HG02852 (cell line): ENCODE measurements around the gene DENND4A.
A peak's percentile ranks its signal among the peaks of the same experiment; 100 is the strongest.
"Not testable (repeated sequence)": the region's sequence is repeated elsewhere in the genome, so short reads cannot be mapped to it uniquely, and the experiment has no call there.

Source experiments
- ATAC-seq: cut with Tn5 transposase; IDR thresholded peaks from one replicate; pipeline ENCODE4 v1.9.1; 2021; ENCODE audit warnings: mild to moderate bottlenecking, moderate library complexity; ENCODE audit not compliant: unreplicated experiment

Gene DENND4A

DNA sequence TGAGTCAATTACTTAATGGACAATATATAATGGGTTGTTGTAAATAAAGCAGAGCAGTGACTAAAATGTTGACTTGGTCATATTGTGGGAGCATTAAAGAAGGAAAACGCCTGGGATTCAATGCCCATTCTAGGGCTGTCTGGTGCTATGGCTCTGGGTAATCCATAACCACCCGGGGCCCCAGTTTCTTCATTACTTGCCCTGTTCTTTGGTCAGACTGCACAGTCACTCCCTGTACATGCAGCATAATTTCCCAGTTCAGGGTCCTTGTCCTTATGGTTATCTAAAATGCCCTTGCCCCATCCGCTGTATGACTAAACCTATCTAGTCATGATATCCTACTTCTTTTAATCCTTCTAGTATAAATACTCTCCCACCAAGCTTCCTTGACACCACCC is 27.5 kb upstream of the DENND4A start:
- no peak for ATAC-seq

DNA sequence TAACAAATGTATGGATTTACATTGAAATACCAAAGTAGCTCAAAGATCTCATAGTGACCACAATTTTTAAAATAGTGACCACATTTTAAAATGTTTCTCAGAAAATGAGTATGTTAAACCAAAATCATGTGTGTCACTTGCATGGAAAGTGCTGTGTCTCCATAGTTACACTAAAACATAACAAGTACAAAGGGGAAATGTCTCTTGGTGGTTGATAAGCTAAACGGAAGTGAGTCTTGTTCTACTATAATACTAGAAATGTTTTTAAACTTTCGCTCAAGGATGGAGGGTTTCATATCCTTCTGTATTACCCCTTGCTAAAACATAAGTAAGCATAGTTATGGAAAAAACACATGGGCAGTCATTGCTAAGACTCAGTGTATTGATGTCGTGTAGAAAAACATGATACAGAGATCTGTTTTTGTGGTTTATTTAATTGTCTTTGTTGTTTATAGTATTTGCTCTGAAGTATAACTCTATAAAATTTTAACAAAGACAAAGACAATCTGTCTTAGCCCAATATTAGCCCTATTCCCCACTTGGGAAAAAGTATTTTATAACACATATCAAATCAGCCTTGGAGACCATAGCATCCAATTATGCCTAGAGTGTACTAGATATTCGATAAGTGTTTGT is 27.0 kb upstream of the DENND4A start:
- ATAC-seq = peak; percentile 68

DNA sequence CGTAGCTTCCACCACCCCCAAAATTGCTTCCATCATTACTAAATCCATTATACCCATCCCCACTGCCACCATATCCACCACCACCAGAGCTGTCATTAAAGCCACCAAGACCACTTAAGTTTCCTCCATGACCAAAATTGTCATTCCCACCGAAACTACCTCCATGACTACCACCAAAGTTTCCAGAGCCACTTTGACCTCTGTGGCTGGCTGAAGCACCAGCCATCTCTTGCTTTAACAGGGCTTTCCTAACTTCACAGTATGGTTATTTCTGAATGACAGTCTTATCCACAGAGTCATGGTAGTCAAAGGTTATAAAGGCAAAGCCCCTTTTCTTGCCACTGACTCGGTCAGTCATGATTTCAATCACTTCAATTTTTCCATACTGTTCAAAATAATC is 24.3 kb upstream of the DENND4A start:
- ATAC-seq = no peak

DNA sequence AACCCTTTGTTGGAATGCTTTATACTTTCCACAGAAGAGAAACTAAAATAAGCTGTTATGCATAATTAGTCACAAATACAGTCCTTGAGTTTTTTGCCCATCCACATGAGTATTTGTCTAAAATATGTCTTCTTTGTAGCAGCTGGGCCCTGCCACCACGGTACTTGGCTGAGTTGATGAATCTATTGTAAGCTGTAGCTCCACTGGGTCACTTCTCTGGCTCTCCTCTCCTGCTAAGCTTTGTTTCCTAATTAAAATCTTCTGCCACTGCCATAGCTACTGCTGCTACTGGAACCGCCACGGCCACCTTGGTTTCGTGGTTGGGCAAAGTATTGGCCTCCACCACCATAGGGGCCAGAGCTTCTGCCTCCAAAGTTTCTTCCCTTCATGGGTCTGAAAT is 23.9 kb upstream of the DENND4A start:
- ATAC-seq = not testable (repeated sequence)

DNA sequence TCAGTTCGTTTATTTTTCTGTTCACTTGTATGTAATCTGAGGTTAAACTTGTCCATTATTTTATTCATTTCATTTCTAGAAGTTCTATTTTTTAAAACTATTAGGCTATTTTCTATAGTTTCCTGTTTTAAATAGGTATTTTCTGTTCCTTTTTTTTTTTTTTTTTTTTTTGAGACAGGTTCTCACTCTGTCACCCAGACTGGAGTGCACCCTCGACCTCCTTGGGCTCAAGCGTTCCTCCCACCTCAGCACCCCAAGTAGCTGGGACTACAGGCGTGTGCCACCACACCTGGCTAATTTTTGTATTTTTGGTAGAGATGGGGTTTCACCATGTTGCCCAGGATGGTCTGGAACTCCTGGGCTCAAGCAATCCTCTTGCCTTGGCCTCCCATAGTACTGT is 22.2 kb upstream of the DENND4A start:
- ATAC-seq = not testable (repeated sequence)

DNA sequence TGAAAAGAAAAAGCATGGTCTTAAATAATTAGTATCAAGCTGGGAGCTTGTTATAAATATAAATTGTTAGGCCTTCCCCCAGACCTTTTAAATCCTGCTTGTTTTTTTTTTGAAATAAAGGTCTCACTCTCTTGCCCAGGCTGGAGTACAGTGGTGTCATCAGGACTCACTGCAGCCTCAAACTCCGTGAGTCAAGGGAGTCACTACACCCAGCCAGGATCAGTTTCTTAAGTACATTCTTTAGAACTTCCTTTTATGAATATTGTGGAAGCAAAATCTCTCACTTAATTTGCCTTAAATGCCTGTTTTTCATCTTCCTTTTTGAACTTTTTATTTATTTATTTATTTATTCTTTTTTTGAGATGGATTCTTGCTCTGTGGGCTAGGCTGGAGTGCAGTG is 20.8 kb upstream of the DENND4A start:
- no peak for ATAC-seq

DNA sequence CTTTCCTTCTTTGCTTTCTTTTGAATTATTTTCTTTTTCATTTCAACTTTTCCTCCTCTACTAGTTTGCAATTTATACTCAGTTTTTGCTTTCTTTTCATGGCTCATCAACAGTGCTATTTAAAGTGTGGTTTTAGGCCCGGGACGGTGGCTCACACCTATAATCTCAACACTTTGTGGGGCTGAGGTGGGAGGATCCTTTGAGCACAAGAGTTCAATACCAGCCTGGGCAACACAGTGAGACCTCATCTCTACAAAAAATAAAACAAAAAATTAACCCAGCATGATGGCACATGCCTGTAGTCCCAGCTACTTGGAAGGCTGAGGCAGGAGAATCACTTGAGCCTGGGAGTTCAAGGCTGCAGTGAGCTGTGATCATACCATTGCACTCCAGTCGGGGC is 20.4 kb upstream of the DENND4A start:
- ATAC-seq = no peak

DNA sequence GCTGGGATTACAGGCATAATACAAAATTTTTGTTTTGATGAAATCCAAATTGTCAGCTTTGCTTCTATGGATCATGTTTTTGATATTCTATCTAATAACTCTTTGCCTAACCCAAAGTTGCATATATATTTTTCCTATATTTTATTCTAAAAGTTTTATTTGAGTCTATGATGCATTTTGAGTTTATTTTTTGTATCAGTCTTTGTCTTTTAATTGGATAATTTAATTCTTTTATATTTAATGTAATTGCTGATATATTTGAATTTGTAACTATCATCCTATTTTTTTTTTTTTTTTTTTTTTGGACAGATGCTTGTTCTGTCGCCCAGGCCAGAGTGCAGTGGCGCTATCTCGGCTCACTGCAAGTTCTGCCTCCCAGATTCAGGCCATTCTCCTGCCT is 19.7 kb upstream of the DENND4A start:
- no peak for ATAC-seq

DNA sequence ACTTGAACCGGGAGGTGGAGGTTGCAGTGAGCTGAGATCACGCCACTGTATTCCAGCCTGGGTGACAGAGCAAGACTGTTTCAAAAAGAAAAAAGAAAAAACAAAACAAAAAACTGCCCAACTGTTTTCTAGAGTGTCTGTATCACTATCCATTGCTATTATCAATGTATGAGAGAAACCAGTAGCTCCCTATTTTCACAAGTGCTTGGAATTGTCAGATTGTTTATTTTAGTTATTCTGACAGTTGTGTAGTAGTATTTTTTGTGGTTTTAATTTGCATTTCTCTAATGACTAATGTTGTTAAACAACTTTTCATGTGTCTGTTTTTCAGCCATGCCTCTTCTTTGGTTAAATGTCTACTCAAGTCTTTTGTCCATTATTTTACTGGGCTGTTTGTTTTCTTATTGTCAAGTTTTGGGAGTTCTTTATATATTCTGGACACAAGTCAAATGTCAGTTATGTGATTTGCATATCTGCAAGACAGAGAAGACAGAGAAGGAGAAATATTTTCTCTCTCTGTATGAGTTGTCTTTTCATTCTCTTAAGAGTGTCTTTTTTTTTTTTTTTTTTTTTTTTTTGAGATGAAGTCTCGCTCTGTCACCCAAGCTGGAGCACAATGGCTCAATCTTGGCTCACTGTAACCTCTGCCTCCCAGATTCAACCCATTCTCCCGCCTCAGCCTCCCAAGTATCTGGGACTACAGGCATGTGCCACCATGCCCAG is 19.1 kb upstream of the DENND4A start:
- ATAC-seq = not testable (repeated sequence)

DNA sequence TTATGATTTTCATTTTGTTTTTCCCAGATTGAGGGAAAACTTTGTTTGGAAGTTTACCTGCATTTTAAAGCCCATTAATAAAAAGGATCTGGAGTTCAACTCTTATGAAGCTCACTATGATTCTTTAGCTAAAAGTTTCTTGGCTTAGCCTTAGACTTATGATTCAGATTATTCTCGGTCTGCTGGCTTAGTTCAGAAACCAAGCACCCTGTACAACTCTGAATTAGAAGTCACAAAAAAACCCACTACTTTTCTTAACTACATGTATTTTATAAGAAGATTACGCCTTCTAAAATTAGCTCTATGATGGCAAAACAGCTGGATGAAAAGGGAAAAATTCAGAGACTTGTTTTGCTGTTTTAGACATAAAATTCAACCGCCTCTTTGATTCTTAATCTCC is 14.3 kb upstream of the DENND4A start:
- no peak for ATAC-seq

DNA sequence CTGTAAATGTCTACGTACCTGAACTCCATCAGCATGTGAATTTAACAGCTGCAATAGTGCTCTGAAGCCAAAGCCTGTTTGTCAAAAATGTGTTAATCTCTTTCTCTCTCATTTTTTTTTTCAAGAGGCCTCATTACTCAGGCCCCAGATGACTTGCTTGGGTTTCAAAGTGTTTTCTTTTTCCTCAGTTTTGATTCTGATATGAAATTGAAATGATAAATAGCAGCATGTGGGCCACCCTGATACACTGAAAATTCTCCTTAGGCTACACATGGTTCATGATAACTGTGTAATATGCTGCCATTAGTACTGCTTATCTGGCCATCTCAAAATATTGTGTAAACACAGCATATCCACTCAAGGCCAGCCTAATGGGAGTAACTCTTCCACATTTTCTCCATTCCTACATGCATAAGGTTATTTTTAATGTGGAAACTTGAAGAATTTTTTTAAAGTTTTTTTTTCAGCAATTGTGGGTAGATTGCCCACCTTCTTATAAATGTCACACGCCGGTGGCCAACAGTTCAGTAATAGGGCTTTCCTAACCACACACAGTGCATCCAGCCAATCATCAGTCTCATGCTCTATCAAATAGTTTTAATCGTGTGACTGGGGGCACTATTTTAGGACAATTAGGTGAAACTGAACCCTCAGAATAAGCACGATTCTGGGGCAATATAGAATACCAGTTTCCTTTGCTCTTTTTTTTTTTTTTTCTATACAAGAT is 13.1 kb upstream of the DENND4A start:
- ATAC-seq = no peak

DNA sequence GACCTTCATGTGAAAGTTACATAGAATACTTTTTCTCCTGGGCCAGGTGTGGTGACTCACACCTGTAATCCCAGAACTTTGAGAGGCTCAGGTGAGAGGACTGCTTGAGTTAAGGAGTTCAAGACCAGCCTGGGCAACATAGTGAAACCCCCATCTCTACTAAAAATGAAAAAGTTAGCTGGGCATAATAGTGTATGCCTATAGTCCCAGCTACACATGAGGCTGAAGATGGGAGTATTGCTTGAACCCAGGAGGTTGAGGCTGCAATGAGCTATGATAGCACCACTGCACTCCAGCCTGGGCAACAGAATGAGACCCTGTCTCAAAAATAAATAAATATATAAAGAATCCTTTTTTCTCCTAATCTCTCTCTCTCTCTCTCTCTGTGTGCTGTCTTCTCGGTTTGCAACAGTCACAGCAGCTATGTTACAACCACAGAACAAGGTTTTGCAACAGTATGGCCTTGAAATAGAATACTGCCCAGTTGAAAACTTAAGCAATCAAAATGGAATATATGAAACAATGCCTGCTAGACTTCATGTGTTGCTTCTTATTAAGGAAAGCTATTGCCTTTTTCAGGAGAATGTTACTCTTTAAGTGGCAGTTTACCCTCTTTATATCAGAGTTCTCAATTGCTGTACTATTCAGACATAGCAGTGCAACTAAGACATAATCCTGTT is 12.3 kb upstream of the DENND4A start:
- no peak for ATAC-seq

DNA sequence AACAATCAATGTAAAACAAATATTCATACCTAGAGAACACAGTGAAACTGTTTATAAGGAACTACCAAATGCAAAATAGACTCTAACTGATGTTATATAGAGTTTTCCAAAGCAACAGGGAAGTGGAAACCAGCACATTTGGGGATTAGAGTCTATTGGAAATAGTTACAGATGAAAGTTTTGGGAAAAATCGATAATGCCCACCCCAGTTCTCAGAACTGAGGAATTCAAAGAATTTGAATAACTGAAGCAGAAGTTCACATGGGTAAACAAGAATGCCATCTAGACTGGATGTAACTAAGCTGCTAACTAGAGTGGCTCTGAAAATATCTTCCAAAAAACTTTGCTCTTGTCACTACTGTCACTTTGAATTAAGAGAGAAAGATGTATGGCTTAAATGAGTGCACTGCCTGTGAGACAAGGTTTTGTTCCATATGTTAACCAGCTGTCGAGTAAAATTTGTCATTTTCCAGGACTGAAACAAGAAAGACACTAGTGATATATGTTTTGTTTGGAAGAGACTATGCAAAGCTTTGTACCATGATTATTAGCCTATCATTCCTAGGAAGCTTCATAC is 9.2 kb upstream of the DENND4A start:
- no peak for ATAC-seq

DNA sequence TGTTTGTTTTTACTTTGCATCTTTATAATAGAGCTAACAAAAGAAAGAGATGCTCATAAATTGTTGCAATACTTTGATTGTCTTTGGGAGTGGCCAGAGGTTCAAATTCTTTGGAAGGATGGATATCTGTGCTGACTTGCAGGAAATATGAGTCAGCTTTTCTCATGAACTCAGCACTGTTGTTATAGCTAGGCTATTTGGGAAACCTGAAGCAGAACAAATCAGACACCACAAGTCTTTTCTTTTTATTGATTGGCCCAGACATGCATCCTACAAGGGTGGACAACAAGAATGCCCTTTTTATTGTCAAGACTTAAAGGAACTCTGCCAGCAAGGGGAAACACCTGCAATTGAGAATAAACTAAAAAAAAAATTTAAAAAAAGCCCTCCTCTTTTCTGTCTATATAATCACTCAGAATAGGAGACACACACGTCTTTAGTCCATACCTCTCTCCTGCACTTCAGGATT is 4.6 kb upstream of the DENND4A start:
- no peak for ATAC-seq

DNA sequence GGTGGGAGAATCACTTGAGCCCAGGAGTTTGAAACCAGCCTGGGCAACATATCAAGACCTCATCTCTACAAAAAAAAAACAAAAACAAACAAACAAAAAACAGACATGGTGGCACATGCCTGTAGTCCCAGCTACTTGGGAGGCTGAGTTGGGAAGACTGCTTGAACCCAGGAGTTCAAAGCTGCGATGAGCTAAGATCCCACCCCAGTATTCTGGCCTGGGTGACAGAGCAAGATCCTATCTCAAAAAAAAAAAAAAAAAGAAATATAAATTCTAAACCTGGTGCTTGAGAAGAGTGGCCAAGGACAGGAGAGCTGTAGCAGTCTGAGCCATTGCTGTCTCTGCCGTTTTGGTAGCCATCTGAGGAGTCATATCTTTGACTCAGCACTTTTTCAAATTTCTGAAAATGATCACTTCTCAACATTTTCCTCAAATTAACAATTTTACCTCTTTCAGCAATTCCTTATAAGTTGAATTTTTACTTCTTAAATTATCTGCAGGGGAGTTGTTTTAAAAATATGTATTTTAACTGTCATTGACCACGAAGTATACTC is 3.6 kb upstream of the DENND4A start:
- no peak for ATAC-seq

DNA sequence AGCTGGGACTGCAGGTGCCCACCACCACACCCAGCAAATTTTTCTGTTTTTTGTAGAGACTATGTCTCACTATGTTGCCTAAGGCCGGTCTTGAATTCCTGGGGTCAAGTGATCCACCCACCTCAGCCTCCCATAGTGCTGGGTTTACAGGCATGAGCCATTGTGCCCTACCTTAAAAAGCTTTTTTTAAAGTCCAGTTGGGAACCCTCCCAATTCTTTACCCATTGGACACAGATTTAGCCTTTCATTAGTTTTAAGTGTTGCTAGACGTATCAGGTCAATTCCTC is 1.7 kb upstream of the DENND4A start:
- no peak for ATAC-seq

DNA sequence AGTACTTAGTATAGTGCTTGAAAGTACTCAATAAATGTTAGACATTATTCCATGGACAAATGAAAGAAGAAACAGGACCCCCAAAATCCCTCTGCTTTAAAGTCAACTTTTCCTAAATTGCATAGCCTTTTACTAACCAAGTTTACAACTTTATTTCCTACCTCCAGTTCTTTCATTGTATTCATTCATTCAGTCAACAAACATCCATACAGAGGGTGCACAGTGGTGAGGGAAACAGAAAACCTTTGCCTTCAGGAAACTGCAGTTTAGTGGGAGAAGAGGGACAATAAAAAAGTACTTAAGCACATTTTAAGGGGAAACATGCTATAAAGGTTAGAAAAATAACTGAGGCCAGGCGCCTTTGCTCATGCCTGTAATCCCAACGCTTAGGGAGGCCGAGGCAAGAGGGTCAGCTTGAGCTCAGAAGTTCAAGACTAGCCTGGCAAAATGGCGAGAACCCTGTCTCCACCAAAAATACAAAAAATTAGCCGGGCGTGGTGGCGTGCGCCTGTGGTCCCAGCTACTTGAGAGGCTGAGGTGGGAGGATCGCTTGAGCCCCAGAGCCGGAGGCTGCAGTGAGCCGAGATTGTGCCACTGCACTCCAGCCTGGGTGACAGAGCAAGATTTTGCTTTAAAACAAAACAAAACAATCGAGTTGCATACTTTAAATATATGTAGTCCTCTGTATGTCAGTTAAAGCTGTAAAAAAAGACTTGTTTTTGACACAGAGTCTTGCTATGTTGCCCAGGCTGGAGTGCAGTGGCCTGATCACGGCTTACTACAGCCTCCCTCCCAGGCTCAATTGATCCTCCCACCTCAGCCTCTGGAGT is 1.1 kb upstream of the DENND4A start:
- ATAC-seq = no peak

DNA sequence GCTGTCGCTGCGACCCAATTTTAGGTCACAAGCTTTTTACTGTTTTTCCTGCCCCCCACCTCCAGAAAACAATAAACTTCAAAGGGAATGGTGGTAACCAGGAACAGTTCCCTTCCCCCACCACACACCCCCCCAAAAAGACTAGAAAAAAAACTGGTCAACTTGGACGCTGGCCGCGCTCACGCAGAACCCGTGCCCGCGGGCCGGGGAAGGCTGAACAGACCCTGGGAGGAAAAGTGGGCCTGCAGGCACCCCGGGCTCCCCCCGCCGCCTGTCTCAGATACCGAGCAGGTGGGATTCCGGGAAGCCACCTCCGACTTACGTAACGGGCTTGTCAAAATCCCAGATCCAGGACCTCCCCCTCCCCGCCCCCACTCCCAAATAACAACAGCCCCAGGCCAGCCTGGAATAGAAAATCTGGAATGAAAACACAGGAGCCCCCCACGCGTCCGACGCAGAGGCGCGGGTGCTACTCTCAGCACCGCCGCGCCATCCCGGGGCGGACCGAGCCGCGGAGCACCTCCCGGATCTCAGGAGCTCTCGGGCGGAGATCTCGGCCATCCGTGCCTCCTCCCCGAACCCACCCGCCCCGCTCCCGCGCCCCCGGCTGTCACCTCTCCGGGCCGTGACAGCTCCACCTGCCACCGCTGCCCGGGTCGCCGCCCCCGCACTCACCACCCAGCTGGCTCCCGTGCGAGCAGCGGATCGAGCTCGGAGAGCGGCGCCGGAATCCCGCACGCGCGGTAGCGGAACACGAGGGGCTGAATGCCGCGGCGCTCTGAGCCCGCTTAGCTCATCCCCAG is 557 bp downstream of the DENND4A start:
- ATAC-seq = no peak

DNA sequence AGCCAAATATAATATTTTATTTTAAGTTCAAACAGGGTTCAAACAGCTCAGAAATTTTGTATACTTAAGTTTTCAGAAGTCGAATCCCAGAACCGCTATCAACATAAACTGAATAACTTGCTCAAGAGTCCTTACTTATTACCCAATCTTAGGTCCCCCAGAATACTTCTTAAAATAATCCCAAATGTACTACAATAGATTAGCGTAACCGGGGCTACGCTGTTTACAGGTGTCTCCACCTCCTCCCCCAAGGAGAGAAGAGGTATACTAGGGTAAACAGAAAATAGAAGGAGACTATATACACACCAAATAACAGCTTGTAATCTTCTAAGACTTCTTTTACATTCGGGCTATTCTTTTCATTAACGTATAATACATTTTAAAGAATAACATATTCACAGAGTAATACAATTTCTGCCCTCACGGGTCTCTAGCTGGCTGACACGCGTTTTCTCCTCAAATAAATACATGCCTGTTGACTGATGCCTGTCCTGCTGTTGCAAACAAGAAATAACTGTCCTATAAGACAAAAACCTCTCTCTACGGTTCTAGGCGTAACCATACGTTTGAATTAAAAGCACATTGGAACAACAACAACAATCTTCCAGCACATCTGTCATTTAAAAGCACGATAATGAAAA is 1.3 kb downstream of the DENND4A start:
- no peak for ATAC-seq
